Activated CD4-positive, alpha-beta T cell treated with anti-CD3 and anti-CD28 coated beads, Interleukin-2, amount 10 ng/mL, durations not matched to agents 7 days and 5 days (primary cell): Measurements from ENCODE around the gene FOXJ3. TPM values are rescaled to one million over a fixed set of nuclear protein-coding genes. Genes with fewer than 3 reads are reported as not detected.

Experiments
- CTCF ChIA-PET: fragments of 350-600 bp; sonication (Branson Sonifier 250); formaldehyde crosslinking; loops from one replicate; lab custom pipeline; 2021; ENCODE audit warnings: antibody characterized with exemption; lab: Charles Lee
- POLR2A ChIA-PET: fragments of 350-600 bp; sonication (Branson Sonifier 250); formaldehyde crosslinking; loops from one replicate; lab custom pipeline; 2021; ENCODE audit warnings: antibody characterized with exemption; lab: Charles Lee
- DNase-seq: peaks from one replicate; pipeline ENCODE4 v3.0.0-alpha.2; 2020
- H3K27ac Mint-ChIP-seq: one replicate; pipeline ENCODE4 v1.8.0; 2021; ENCODE audit warnings: mild to moderate bottlenecking, moderate library complexity, mixed read lengths
- H3K27me3 Mint-ChIP-seq: one replicate; pipeline ENCODE4 v1.8.0; 2021; ENCODE audit warnings: mixed read lengths
- H3K36me3 Mint-ChIP-seq: one replicate; pipeline ENCODE4 v1.8.0; 2021; ENCODE audit warnings: low read depth, mixed read lengths
- H3K4me1 Mint-ChIP-seq: one replicate; pipeline ENCODE4 v1.8.0; 2021; ENCODE audit warnings: mixed read lengths
- H3K4me3 Mint-ChIP-seq: one replicate; pipeline ENCODE4 v1.8.0; 2021; ENCODE audit warnings: mild to moderate bottlenecking, moderate library complexity, mixed read lengths
- H3K9me3 Mint-ChIP-seq: one replicate; pipeline ENCODE4 v1.8.0; 2021; ENCODE audit warnings: mixed read lengths
- total RNA-seq, 2 experiments: library from RNA; stranded (reverse); gene quantifications; one replicate each; pipeline ENCODE4 v1.2.3, GENCODE V29; 2021

FOXJ3 gene
- total RNA-seq, 2 experiments from 2014 or later: 46.5 to 56.0 TPM

DNA sequence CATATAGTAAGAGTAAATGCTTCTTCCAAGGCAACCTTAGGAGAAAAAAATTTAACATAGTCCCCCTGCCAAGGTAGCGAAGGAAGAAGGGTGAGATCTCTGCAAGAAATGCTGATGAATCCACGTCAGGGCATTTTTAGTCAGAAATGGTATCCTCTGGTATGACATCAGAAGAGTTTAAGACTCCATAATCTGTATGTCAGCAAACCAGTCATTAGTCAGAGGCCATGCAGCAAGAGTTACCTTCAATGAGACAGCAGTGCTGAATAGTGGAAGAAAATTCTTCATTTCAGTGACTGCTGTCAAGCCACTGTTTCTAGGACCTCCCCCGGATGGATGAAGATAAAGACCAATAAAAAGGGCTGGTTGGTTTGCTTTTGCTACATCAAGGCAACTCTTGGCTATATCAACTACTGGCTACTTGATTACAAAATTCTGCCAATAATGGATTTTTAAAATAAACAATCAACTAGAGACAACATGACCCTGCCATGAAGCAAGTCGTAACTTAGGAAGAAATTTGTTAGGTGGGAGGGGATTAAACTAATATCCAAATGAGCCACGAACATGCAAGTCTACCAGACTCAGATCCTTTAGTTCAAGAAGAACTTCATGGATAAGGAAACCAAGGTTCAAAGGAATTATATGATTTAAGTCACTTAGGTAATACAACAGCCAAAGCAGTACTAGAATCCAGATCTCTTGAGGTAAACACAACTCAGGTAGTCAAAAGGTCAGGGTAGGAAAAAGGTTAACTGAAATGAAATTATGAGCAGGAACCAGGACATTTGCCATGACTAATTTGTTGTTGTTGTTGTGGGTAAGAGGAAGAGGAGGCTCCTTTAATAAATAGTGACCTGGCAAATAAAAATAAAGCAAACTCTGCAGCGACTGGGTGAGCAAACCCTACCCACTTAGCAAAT lies 144.8 kb downstream of the FOXJ3 start:
- Mint-ChIP-seq H3K36me3 (peaks cover 33% of the 10 kb centered on the region), H3K4me1 (peaks cover 7% of the 10 kb centered on the region), H3K4me3 (no peak overlapping the region), H3K9me3 (no peaks in the 10 kb centered on the region), H3K27me3 (no peaks in the 10 kb centered on the region), H3K27ac (no peak overlapping the region)
- ChIA-PET POLR2A (no interaction called here), CTCF (interaction anchor here (0.6 kb wide), 1 partner anchor 31 kb away, joined by 3 read pairs; no protein-coding TSS in a partner anchor)
- DNase-seq: no peak

DNA sequence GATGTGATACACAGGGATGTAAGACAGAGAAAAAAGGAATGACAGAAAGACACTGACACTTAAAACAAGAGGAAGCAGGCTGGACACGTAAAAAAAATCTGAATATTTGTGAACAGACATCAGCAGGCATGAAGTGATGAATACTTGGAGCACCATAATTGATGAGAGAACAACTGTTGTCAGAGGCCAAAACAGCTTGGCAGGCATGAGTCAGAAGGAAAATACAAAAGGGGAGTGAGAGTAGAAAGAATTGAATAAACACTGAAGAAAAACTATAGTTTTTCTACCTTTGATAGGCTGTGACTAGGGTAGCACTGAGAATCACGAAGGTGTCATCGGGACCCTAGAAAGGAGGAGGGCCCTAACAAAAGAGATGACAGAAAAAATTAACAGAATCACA lies 148.9 kb downstream of the FOXJ3 start:
- Mint-ChIP-seq H3K36me3 (peaks cover 31% of the 10 kb centered on the region), H3K27ac (no peak overlapping the region), H3K4me1 (peaks cover 5% of the 10 kb centered on the region), H3K4me3 (no peak overlapping the region), H3K9me3 (no peaks in the 10 kb centered on the region), H3K27me3 (no peaks in the 10 kb centered on the region)
- no peak for DNase-seq
- ChIA-PET POLR2A (no interaction called here), CTCF (no interaction called here)

DNA sequence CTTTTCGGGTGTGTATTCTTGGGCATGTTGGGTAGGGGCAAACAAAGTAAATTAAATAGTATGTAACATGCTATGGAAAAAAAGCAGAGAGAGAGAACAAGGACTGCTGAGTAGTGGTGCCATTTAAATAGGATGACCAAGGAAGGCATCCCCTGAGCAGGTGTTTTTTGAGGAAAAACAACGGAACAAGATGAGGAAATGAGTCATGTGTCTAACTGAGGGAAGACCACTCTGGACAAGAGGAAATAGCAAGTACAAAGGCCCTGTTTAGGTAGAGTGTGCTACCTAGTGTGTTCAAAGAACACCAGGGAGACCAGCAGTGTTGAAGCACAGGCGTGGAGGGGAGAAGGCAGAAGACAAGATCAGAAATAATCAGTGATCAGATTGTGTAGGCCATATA lies 150.4 kb downstream of the FOXJ3 start:
- H3K27me3 Mint-ChIP-seq: no peaks in the 10 kb centered on the region
- no peak overlapping the region for H3K4me3 Mint-ChIP-seq
- no peaks in the 10 kb centered on the region for H3K9me3 Mint-ChIP-seq
- peaks cover 3% of the 10 kb centered on the region for H3K4me1 Mint-ChIP-seq
- H3K36me3 Mint-ChIP-seq: peaks cover 20% of the 10 kb centered on the region
- ChIA-PET POLR2A (no interaction called here), CTCF (interaction anchor here (0.6 kb wide), 1 partner anchor 154 kb away, joined by 3 read pairs; no protein-coding TSS in a partner anchor)
- peak overlapping the region; percentile 41 for H3K27ac Mint-ChIP-seq
- no peak for DNase-seq

DNA sequence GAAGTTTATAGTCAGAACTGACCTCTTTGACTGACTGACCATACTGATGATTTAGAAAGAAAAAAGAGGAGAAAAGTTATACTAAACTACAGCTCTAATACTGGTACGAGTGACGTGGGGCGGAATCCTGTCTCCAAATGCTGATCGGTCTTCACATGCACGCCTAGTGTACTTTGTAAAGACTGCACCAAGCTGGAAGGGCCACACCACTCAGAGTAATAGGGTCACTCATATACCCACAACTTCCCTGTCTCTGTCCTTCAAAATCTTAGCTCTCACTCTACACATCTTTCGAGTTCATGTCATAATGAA lies 151.1 kb downstream of the FOXJ3 start:
- Mint-ChIP-seq H3K27ac (no peak overlapping the region), H3K9me3 (no peaks in the 10 kb centered on the region), H3K4me3 (no peak overlapping the region), H3K27me3 (no peaks in the 10 kb centered on the region), H3K4me1 (peaks cover 3% of the 10 kb centered on the region), H3K36me3 (peaks cover 17% of the 10 kb centered on the region)
- POLR2A ChIA-PET: no interaction called here
- DNase-seq: no peak
- CTCF ChIA-PET: no interaction called here

DNA sequence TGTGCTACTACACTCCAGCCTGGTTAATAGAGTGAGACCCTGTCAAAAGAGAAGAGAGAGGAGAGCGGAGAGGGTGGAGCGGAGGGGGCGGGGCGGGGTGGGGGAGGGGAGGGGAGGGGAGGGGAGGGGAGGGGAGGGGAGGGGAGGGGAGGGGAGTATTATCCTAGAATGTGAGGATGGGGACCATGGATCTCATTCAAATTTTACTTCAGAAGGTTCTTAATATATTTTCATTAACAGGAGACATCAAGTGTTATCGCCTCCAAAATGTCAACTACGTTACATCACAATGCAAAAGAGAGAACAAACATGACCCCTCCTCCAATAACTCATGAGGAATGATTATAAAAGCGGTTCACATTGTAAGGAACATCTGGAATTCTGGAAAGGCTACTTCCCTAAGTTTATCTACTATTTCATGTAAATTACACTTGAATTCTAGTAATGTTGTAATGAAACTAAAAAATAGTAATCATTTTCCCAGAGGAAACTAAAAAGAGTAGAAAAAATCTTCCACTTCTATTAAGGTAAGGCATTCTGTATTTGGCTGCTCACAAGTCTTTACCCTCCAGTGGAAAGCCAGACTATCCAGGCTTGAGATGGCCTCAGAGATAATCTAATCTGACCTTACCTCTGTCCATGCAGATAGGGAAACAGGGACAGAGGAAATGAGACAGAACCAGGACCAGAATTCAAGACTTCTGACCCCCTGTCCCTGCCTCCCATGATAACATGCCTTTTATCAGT lies 151.7 kb downstream of the FOXJ3 start:
- Mint-ChIP-seq H3K4me3 (no peak overlapping the region), H3K27ac (no peak overlapping the region), H3K27me3 (no peaks in the 10 kb centered on the region), H3K4me1 (peaks cover 3% of the 10 kb centered on the region), H3K36me3 (peaks cover 17% of the 10 kb centered on the region), H3K9me3 (no peaks in the 10 kb centered on the region)
- no peak for DNase-seq
- CTCF ChIA-PET: no interaction called here
- POLR2A ChIA-PET: no interaction called here

DNA sequence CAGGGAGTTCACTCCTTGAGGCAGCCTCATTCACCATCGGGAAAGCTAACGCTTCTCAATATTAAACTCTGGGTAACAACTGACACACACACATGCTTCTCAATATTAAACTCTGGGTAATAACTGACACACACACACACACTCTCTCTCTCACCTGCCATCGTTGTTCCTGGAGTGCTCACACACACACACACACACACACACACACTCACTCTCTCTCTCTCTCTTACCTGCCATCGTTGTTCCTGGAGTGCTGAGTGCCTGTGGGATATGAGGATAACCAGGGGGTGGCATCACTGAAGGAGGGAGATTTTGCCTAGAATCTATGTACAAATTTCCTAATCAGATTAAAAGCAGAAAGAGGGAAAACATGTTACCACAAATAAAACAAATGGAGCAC lies 153.3 kb downstream of the FOXJ3 start:
- POLR2A ChIA-PET: no interaction called here
- Mint-ChIP-seq H3K9me3 (no peaks in the 10 kb centered on the region), H3K36me3 (peaks cover 15% of the 10 kb centered on the region), H3K27ac (peak overlapping the region; percentile 47), H3K27me3 (no peaks in the 10 kb centered on the region), H3K4me3 (no peak overlapping the region), H3K4me1 (peaks cover 3% of the 10 kb centered on the region)
- no peak for DNase-seq
- CTCF ChIA-PET: no interaction called here

DNA sequence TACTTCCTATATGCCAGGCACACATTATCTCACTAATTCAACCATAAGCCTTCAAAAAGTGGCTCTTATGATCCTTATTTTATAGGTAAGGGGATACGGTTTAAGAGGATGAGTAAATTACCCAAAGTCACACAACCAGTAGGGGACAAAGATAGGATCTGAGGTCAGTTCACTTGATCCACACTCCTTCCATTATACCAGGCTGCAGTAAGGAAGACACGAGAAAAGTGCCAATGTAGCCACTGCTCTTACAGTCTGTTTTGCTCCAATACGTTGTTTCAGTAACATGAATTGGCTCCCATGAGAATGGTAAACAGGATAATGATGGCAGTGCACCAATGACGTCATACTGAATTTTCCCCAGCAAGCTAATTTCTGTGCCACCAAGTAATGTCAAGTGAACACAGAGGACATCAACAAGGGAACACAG lies 155.1 kb downstream of the FOXJ3 start:
- Mint-ChIP-seq H3K36me3 (peaks cover 7% of the 10 kb centered on the region), H3K4me1 (no peaks in the 10 kb centered on the region), H3K27me3 (no peaks in the 10 kb centered on the region), H3K27ac (no peak overlapping the region), H3K4me3 (no peak overlapping the region), H3K9me3 (no peaks in the 10 kb centered on the region)
- ChIA-PET POLR2A (no interaction called here), CTCF (no interaction called here)
- DNase-seq: no peak

DNA sequence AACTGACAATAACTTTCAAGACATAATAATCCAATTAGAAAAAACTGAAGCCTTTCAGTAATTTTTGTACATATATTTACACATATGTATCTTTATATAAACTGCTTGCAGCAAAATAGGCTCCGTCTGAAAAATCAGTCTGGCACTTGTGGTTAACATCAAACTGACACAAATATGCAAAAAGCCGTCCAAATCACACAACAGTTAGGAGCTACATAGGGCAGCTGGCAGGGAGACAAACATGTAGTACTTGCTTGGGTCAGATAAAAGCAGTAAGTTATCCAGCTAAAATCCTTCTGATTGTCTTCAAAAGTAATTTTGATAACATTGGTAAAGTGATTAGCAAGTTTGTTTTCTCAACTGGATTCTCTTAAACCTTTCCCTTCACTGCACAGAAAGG lies 155.8 kb downstream of the FOXJ3 start:
- Mint-ChIP-seq H3K4me3 (no peak overlapping the region), H3K27ac (no peak overlapping the region), H3K36me3 (peaks cover 5% of the 10 kb centered on the region), H3K9me3 (no peaks in the 10 kb centered on the region), H3K27me3 (no peaks in the 10 kb centered on the region), H3K4me1 (no peaks in the 10 kb centered on the region)
- DNase-seq: no peak
- ChIA-PET CTCF (no interaction called here), POLR2A (no interaction called here)

DNA sequence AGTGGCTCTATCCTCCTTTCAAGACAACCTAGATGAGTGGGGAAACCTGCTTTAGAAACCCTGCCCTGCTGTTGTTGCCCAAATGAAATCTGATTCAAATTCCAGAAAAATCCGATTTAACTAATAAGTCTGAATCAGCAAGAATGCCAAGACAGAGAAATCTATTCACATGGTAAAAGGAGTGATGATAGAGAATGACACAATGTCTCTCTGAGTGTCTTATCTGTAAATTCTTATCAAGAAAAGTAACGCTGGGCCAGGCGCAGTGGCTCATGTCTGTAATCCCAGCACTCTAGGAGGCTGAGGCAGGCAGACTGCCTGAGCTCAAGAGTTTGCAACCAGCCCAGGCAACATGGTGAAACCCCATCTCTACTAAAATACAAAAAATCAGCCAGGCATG lies 156.8 kb downstream of the FOXJ3 start:
- Mint-ChIP-seq H3K36me3 (peaks cover 5% of the 10 kb centered on the region), H3K27me3 (no peaks in the 10 kb centered on the region), H3K27ac (no peak overlapping the region), H3K4me3 (no peak overlapping the region), H3K4me1 (no peaks in the 10 kb centered on the region), H3K9me3 (no peaks in the 10 kb centered on the region)
- ChIA-PET POLR2A (no interaction called here), CTCF (no interaction called here)
- DNase-seq: no peak

DNA sequence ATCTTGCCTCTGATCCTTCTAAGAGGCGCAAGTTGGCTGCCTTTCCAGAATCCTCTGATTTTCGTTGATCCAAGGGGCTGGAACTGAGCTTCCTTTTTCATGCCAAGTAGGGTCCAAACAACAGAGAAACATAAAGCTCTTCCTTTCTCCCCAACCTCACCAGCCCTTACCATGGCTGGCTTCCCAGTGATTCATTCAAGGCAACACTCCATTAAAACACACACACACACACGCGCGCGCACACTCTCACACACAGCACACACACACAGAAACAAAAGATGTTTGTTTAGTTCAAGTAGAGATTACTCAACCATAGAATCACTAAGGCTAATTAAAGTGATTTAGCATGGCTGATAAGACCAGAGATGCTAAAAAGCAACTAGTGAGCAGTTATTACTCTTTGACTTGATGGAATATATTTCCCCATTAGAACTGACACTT lies 157.5 kb downstream of the FOXJ3 start:
- POLR2A ChIA-PET: no interaction called here
- DNase-seq: no peak
- CTCF ChIA-PET: no interaction called here
- no peak overlapping the region for H3K27ac Mint-ChIP-seq
- no peaks in the 10 kb centered on the region for H3K9me3 Mint-ChIP-seq
- H3K4me3 Mint-ChIP-seq: no peak overlapping the region
- no peaks in the 10 kb centered on the region for H3K27me3 Mint-ChIP-seq
- peaks cover 3% of the 10 kb centered on the region for H3K36me3 Mint-ChIP-seq
- no peaks in the 10 kb centered on the region for H3K4me1 Mint-ChIP-seq

DNA sequence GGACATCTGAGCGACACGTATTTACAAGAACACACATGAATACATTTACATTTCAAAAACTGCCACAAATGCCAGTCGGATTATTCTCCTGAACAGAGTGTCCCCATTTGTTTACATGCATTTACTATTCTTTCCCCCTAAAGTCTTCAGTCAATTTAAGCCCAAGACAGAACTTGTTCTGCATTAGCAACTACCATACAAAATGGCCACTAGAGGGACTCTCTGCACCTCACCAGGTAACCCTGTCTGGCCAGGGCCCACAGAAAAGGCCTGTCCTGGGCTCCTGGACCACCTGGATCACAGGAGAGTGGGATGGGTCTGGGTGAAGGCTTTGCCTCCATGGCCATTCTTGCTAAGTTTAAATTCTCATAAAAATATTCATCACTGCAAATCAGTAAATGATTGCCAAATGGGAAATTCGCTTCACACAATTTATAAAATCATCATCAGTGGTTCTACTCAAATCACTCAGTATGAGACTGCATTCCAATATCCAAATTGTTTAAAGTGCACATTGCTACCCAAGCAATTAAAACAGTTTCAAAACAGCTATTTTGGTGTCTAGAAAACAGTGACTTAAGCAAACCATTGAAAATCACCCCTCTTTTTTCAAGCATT lies 158.0 kb downstream of the FOXJ3 start:
- DNase-seq: peak; percentile 51
- Mint-ChIP-seq H3K27ac (no peak overlapping the region), H3K4me3 (no peak overlapping the region), H3K9me3 (no peaks in the 10 kb centered on the region), H3K36me3 (peaks cover 3% of the 10 kb centered on the region), H3K4me1 (no peaks in the 10 kb centered on the region), H3K27me3 (no peaks in the 10 kb centered on the region)
- CTCF ChIA-PET: no interaction called here
- POLR2A ChIA-PET: no interaction called here

DNA sequence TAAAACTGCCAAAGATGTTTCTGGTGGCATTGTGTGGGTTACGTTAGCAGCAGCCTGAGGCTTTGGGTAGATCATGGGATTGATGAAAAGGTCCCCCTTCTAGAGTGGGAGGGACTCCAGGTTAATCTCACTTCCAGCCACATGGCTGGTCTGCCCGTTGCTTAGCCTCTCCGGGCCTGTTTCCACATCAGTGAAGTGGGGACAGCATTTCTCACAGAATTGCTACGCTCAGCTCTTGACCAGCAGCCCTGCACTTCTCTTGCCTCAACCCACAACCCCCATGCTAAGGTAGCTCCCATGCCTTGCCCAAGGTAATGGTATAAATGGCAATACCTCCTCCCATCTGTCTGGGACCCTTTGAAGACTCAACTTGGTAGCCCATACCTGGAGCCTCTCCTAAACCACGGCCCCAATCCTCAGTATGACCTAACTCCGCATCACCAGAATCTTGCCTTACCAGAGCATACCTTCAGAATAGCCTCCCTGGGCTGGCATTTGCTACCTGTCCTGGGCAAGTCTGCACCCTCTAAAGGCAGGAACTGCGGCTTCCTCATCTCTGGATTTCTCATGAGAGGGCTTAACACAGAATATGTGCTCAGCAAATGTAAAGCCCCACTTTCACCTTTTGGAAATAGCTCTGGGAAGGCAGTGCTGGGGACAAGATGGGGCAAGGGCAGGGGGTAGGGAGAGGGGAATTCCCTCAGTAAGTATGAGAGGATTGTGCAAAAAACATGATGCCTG lies 159.6 kb downstream of the FOXJ3 start:
- H3K36me3 Mint-ChIP-seq: peaks cover 3% of the 10 kb centered on the region
- POLR2A ChIA-PET: no interaction called here
- no peaks in the 10 kb centered on the region for H3K9me3 Mint-ChIP-seq
- H3K27me3 Mint-ChIP-seq: no peaks in the 10 kb centered on the region
- H3K4me1 Mint-ChIP-seq: no peaks in the 10 kb centered on the region
- CTCF ChIA-PET: interaction anchor here (0.6 to 1.0 kb wide), 3 partner anchors 17 to 279 kb away, joined by 3 read pairs; no protein-coding TSS in a partner anchor
- DNase-seq: no peak
- H3K4me3 Mint-ChIP-seq: no peak overlapping the region
- no peak overlapping the region for H3K27ac Mint-ChIP-seq
